WI38 (cell line): Measurements from ENCODE around the gene ZFAND3.

ENCODE experiments used
- H3K4me3 ChIP-seq: 2 replicates; pipeline ENCODE4 v1.5.1; 2011; ENCODE audit warnings: low read depth, mild to moderate bottlenecking, control low read depth, low read length
- TF ChIP-seq, protein P1 (sequence below): IDR thresholded peaks from 2 replicates; pipeline ENCODE4 v1.5.1; 2012; ENCODE audit warnings: low read depth, mild to moderate bottlenecking, control low read depth, low read length

The ZFAND3 gene

DNA sequence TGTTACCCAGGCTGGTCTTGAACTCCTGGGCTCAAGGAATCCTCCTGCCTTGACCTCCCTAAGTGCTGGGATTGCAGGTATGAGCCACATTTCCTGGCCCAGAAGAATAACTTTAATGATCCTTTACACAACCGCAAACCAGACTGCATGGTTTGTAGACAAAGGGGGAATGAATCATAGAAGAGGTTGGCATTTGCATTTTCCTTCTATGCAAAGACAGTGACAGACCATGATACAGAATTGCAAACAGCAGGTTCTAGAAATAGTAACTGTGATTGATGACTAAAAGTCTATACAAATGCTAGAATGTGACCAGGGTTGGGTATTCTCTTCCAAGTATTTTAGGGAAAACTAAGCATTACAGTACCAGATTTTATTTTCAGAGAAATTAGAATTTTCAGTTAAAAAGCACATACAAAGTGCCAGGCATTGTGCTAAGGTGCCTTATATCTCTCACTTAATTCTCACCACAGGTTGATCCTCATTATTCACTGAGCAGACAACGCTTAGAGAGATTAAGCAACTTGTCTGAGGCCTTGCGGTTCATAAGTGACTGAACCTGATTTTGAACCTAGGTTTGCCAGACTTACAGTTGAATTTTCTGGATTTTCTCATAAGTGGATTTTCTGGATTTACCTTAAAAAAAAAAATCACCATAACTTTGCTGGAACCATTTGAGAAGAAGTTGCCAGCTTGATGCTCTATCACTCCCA is 146.6 kb downstream of the ZFAND3 start:
- no peak overlapping the region for H3K4me3 ChIP-seq
- TF ChIP-seq, protein P1, sequence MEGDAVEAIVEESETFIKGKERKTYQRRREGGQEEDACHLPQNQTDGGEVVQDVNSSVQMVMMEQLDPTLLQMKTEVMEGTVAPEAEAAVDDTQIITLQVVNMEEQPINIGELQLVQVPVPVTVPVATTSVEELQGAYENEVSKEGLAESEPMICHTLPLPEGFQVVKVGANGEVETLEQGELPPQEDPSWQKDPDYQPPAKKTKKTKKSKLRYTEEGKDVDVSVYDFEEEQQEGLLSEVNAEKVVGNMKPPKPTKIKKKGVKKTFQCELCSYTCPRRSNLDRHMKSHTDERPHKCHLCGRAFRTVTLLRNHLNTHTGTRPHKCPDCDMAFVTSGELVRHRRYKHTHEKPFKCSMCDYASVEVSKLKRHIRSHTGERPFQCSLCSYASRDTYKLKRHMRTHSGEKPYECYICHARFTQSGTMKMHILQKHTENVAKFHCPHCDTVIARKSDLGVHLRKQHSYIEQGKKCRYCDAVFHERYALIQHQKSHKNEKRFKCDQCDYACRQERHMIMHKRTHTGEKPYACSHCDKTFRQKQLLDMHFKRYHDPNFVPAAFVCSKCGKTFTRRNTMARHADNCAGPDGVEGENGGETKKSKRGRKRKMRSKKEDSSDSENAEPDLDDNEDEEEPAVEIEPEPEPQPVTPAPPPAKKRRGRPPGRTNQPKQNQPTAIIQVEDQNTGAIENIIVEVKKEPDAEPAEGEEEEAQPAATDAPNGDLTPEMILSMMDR: no peak

DNA sequence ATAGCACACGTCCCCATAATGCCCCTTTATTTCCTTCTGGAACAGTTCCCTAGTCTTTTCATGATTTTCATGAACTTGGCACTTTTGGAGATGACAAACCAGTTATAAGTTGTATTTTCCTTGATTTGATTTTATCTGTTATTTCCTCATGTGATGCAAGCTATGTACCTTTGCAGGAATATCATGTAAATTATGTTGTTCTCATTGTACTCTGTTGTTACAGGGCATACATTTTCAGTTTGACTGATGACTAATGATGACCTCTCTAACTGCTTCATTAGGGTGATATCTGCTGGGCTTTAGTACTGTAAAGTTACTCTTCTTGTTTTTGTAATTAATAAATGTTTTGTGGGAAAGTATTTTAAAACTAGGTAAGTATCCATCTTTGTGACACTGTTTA is 147.3 kb downstream of the ZFAND3 start:
- no peak overlapping the region for H3K4me3 ChIP-seq

DNA sequence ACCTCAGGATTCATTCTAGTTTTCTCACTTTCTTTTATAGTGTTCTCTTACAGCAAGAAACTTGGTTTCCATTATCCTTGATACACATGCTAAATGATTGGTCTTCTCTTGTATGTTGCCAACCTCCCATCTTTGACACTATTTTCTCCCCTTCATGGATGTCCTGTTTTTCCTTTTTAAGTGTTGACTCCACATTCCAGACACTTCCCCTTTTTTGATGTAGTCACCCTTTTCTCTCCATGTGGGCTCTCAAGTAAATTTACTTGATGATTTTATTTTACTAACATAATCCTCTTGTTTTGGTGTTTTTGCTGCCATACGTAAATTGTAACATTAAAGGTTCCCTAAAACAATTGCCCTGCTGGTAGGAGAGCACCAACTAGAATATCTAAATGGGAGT is 148.1 kb downstream of the ZFAND3 start:
- TF ChIP-seq, protein P1: no peak
- no peak overlapping the region for H3K4me3 ChIP-seq

More for the DNA sequence above, 147.3 kb downstream of the ZFAND3 start:
- TF ChIP-seq, protein P1: no peak

DNA sequence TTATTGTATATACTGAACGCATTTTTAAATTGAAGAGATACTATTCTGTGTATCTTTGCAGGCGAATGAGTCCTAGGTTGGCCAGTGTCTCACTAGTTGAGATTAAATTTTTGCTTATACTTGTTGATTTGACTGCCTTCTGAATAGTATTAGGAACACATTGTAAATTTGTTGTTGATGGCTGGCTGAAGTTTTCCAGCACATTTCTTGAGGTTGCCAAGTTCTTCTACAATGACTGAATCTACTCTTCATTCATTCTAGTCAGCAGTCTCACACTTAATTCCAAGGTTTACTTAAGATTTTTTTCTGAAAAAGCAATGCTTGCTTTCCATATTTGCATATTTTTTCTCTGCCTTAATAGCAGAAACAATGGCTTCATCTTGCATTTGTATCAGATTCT is 151.7 kb downstream of the ZFAND3 start:
- TF ChIP-seq, protein P1: no peak
- no peak overlapping the region for H3K4me3 ChIP-seq

DNA sequence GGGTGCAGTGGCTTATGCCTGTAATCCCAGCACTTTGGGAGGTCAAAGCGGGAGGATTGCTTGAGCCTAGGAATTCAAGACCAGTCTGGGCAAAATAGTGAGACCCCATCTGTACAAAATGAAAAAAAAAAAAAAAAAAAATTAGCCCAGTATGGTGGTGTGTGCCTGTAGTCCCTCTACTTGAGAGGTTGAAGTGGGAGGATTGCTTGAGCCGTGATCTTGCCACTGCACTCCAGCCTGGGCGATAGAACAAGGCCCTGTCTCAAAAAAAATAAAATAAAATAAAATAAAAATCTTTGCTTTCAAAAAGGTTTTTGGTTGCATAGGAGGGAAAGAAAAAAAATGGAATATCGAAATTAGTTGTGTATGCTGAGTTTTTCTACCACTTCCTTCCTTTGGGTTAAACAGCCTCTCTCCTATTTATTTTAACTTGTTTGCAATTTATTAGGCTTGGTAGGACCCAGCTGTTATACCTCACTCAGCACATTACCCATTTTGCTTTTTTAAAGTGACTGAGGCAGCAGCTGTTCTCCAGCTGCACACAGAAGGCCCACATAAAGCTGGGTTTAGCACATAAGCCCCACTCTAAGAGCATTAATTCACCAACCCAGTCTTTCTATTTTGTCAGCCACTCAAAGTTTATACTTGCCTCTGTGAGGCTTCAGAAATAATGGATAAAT is 152.3 kb downstream of the ZFAND3 start:
- H3K4me3 ChIP-seq: no peak overlapping the region
- TF ChIP-seq, protein P1: no peak

DNA sequence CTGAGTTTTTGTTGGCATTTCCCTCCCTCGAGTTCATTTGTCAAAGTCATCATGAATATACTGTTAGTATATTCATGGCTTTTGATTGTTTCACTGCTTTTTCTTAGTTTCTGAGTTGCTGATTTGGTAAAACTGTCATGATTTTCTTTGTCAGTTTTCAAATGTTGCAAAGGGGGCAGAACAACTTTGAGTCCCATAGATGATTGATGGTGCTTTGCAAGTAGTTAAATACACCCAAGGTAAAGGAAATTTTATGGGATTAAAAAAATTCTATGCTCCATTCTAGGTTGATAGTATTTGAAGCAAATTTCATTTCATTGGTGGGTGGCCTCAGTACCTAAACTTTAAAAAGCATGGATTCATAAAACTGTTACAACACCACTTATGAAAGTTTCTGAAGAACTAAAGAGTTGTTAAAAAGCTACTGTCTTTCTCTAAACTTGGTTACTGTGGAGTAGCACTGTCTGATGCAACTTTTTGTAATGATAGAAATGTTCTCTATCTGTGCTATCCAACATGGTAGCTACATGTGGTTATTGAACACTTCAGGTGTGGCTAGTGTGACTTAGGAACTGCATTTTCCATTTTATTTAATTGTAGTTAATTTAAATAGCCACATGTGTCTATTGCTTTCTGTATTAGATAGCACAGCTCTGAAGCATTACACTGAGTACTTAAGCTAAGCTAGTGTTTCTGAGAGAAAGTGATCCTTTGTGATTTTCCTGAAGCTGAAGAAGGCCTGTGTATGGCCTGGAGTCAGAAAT is 153.6 kb downstream of the ZFAND3 start:
- H3K4me3 ChIP-seq: no peak overlapping the region
- TF ChIP-seq, protein P1: no peak

DNA sequence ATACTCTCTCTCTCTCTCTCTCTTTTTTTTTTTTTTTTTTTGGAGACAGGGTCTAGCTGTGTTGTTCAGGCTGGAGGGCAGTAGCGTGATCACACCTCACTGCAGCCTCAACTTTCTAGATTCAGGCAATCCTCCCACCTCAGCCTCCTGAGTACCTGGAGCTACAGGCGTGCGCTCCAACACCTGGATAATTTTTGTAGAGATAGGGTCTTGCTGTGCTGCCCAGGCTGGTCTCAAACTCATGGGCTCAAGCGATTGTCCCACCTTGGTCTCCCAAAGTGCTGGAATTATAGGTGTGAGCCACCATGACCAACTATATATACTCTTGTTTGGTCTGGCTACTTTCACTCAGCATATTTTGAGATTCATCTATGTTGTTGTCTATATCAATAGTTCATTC is 154.9 kb downstream of the ZFAND3 start:
- no peak overlapping the region for H3K4me3 ChIP-seq
- TF ChIP-seq, protein P1: no peak
